ENCODE data around the gene SMAD5.

The SMAD5 gene

GRCh38 chr5:136132557-136133221, at the start of gene SMAD5:
TSS of gene SMAD5 (plus strand) at chr5:136132845. CDS start at chr5:136153761, 20,916 bp downstream.
- peak; percentile 99 for DNase-seq (ENCODE audit: low read depth, low spot score)

- no peak for DNase-seq (ENCODE audit: low read depth, low spot score)
Measured at GRCh38 chr5:136084698-136085097, 47.9 kb upstream of the SMAD5 start.

GRCh38 chr5:136086783-136087566, 45.7 kb upstream of the SMAD5 start:
- DNase-seq (ENCODE audit: low read depth, low spot score): no peak

GRCh38 chr5:136087961-136088871, 44.4 kb upstream of the SMAD5 start:
- no peak for DNase-seq (ENCODE audit: low read depth, low spot score)

- DNase-seq (ENCODE audit: low read depth, low spot score): no peak
Measured at GRCh38 chr5:136089791-136090190, 42.9 kb upstream of the SMAD5 start.

GRCh38 chr5:136090319-136090718, 42.3 kb upstream of the SMAD5 start:
- no peak for DNase-seq (ENCODE audit: low read depth, low spot score)

GRCh38 chr5:136094189-136094912, 38.3 kb upstream of the SMAD5 start:
- no peak for DNase-seq (ENCODE audit: low read depth, low spot score)

- DNase-seq (ENCODE audit: low read depth, low spot score): no peak
Measured at GRCh38 chr5:136094913-136095641, 37.6 kb upstream of the SMAD5 start.

- no peak for DNase-seq (ENCODE audit: low read depth, low spot score)
Measured at GRCh38 chr5:136098176-136098575, 34.5 kb upstream of the SMAD5 start.

- no peak for DNase-seq (ENCODE audit: low read depth, low spot score)
Measured at GRCh38 chr5:136099870-136100269, 32.8 kb upstream of the SMAD5 start.

- DNase-seq (ENCODE audit: low read depth, low spot score): no peak
Measured at GRCh38 chr5:136101884-136102283, 30.8 kb upstream of the SMAD5 start.

GRCh38 chr5:136103118-136103517, 29.5 kb upstream of the SMAD5 start:
- DNase-seq (ENCODE audit: low read depth, low spot score): no peak

GRCh38 chr5:136104306-136104965, 28.2 kb upstream of the SMAD5 start:
- DNase-seq (ENCODE audit: low read depth, low spot score): no peak

GRCh38 chr5:136106351-136107031, 26.2 kb upstream of the SMAD5 start:
- no peak for DNase-seq (ENCODE audit: low read depth, low spot score)

- no peak for DNase-seq (ENCODE audit: low read depth, low spot score)
Measured at GRCh38 chr5:136108180-136108611, 24.4 kb upstream of the SMAD5 start.

GRCh38 chr5:136108766-136109165, 23.9 kb upstream of the SMAD5 start:
- DNase-seq (ENCODE audit: low read depth, low spot score): no peak

GRCh38 chr5:136109453-136110135, 23.1 kb upstream of the SMAD5 start:
- no peak for DNase-seq (ENCODE audit: low read depth, low spot score)

- no peak for DNase-seq (ENCODE audit: low read depth, low spot score)
Measured at GRCh38 chr5:136113606-136114005, 19.0 kb upstream of the SMAD5 start.

All from astrocyte of the hippocampus (primary cell).